Upper lobe of left lung (tissue), 6 donors: Measurements from ENCODE around the gene NCOA1. TPM values are rescaled to one million over a fixed set of nuclear protein-coding genes. Genes with fewer than 3 reads are reported as not detected.
A peak's percentile ranks its signal among the peaks of the same experiment; 100 is the strongest.

Experiments used
- ATAC-seq, 2 donors: fragments of 200-7000 bp; cut with Tn5 transposase; one replicate each; pipeline ENCODE4 v1.9.1; 2022; ENCODE audit warnings: mild to moderate bottlenecking in 2 of 2, moderate library complexity in 2 of 2; ENCODE audit not compliant: low FRiP score in 2 of 2
- DNase-seq, 2 donors: peaks; one replicate each; pipeline ENCODE4 v3.0.0-alpha.2; 2019 to 2020
- H3K27ac ChIP-seq, 4 donors: fragments of 200-600 bp; sonication (generic); one replicate each; pipeline ENCODE4 v1.5.1; 2016 to 2019
- H3K27me3 ChIP-seq, 4 donors: fragments of 200-600 bp; sonication (generic); one replicate each; pipeline ENCODE4 v1.5.1; 2017 to 2019
- H3K36me3 ChIP-seq, 4 donors: fragments of 200-600 bp; sonication (generic); one replicate each; pipeline ENCODE4 v1.5.1; 2016 to 2019
- H3K4me1 ChIP-seq, 4 donors: fragments of 200-600 bp; sonication (generic); one replicate each; pipeline ENCODE4 v1.5.1; 2018 to 2019
- H3K4me3 ChIP-seq, 4 donors: fragments of 200-600 bp; sonication (generic); one replicate each; pipeline ENCODE4 v1.5.1; 2017 to 2019; ENCODE audit warnings: mild to moderate bottlenecking in 2 of 4, moderate library complexity in 1 of 4
- H3K9me3 ChIP-seq, 4 donors: fragments of 200-600 bp; sonication (generic); one replicate each; pipeline ENCODE4 v1.5.1; 2018 to 2019
- EP300 ChIP-seq, 4 donors: sonication (generic); formaldehyde crosslinking; IDR thresholded peaks; one replicate each; pipeline ENCODE4 v1.5.1; 2017; ENCODE audit warnings: antibody characterized with exemption in 4 of 4, control low read depth in 2 of 4
- POLR2A ChIP-seq, 4 donors: fragments of 450-650 bp; IDR thresholded peaks; one replicate each; pipeline ENCODE4 v1.5.1; 2016 to 2017; ENCODE audit warnings: antibody characterized with exemption in 4 of 4, mild to moderate bottlenecking in 2 of 4
- POLR2AphosphoS5 ChIP-seq, 2 donors: sonication (generic); formaldehyde crosslinking; IDR thresholded peaks; one replicate each; pipeline ENCODE4 v1.5.1; 2017; ENCODE audit warnings: antibody characterized with exemption in 2 of 2
- WGBS, 2 donors: methylation state at CpG; one replicate each; pipeline ENCODE4 v1.1.5; 2017 to 2018; 5-methylcytosine and 5-hydroxymethylcytosine counted together
- total RNA-seq, 6 donors: library from RNA; depleted of rRNA in 4 of 6; stranded (reverse); fragments of >200 nt in 4 of 6; gene quantifications; one replicate each; pipeline versions ENCODE4 v1.1.0 to v1.2.1, GENCODE V29; 2016 to 2021
- TF ChIP-seq, protein P1 (sequence below), 6 experiments: fragments of 450-650 bp in 4 of 6; fragments of 200-600 bp in 2 of 6; sonication (generic) in 2 of 6; IDR thresholded peaks; one replicate each; pipeline ENCODE4 v1.5.1; 2016 to 2019; ENCODE audit warnings: antibody characterized with exemption in 6 of 6
- donor health status: DM: no; HTN: no; CAD: no; lungs with moderate emphysema.
- donor health status: DM: no; HTN: yes; CAD: no; lungs with severe emphysema.

The NCOA1 gene
- total RNA-seq, 6 donors from 2014 or later = 38.3 to 68.1 (median 42.5) TPM

- H3K9me3 ChIP-seq = no peaks in the 10 kb centered on the region
- peak overlapping the region; percentile 89 to 97 (median 94) for H3K27ac ChIP-seq
- no peaks in the 10 kb centered on the region for H3K36me3 ChIP-seq
- DNase-seq (peak in 1 of 2 donors; percentile 83), ATAC-seq (peak in 1 of 2 donors; percentile 75)
- peaks cover 25 to 37% (median 30%) of the 10 kb centered on the region in 4 donors for H3K4me1 ChIP-seq
- H3K27me3 ChIP-seq = no peaks in the 10 kb centered on the region
- H3K4me3 ChIP-seq = peak overlapping the region in 3 of 4 donors; percentile 73 to 94 (median 93)
- TF ChIP-seq, protein P1, sequence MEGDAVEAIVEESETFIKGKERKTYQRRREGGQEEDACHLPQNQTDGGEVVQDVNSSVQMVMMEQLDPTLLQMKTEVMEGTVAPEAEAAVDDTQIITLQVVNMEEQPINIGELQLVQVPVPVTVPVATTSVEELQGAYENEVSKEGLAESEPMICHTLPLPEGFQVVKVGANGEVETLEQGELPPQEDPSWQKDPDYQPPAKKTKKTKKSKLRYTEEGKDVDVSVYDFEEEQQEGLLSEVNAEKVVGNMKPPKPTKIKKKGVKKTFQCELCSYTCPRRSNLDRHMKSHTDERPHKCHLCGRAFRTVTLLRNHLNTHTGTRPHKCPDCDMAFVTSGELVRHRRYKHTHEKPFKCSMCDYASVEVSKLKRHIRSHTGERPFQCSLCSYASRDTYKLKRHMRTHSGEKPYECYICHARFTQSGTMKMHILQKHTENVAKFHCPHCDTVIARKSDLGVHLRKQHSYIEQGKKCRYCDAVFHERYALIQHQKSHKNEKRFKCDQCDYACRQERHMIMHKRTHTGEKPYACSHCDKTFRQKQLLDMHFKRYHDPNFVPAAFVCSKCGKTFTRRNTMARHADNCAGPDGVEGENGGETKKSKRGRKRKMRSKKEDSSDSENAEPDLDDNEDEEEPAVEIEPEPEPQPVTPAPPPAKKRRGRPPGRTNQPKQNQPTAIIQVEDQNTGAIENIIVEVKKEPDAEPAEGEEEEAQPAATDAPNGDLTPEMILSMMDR (IDR thresholded peaks at IDR 0.05) = no peak
- TF ChIP-seq EP300 (IDR thresholded peaks at IDR 0.05) = peak in 1 of 4 donors; percentile 17
- TF ChIP-seq POLR2A (IDR thresholded peaks at IDR 0.05) = peak in 1 of 4 donors; percentile 21
- TF ChIP-seq POLR2AphosphoS5 (IDR thresholded peaks at IDR 0.05) = peak in 1 of 2 donors; percentile 35
- 56 to 64% methylated on average over 13 to 14 of the region's 14 CpGs for WGBS, 2 donors
Measured at GRCh38 chr2:24489465-24490180, 1.4 kb upstream of the NCOA1 start.

- H3K36me3 ChIP-seq = no peaks in the 10 kb centered on the region
- TF ChIP-seq, protein P1 (IDR thresholded peaks at IDR 0.05) = no peak
- TF ChIP-seq POLR2AphosphoS5 (IDR thresholded peaks at IDR 0.05) (no peak), POLR2A (IDR thresholded peaks at IDR 0.05) (no peak), EP300 (IDR thresholded peaks at IDR 0.05) (no peak)
- 25 to 33% methylated on average over 12 of the region's 12 CpGs for WGBS, 2 donors
- peaks cover 25 to 39% (median 31%) of the 10 kb centered on the region in 4 donors for H3K4me1 ChIP-seq
- peak overlapping the region; percentile 89 to 97 (median 94) for H3K27ac ChIP-seq
- peak in 1 of 2 donors; percentile 47 for ATAC-seq
- peak overlapping the region in 3 of 4 donors; percentile 73 to 94 (median 93) for H3K4me3 ChIP-seq
- peak in 1 of 2 donors; percentile 51 for DNase-seq
- no peaks in the 10 kb centered on the region for H3K27me3 ChIP-seq
- no peaks in the 10 kb centered on the region for H3K9me3 ChIP-seq
Measured at GRCh38 chr2:24490181-24490689, 819 bp upstream of the NCOA1 start.

DNA sequence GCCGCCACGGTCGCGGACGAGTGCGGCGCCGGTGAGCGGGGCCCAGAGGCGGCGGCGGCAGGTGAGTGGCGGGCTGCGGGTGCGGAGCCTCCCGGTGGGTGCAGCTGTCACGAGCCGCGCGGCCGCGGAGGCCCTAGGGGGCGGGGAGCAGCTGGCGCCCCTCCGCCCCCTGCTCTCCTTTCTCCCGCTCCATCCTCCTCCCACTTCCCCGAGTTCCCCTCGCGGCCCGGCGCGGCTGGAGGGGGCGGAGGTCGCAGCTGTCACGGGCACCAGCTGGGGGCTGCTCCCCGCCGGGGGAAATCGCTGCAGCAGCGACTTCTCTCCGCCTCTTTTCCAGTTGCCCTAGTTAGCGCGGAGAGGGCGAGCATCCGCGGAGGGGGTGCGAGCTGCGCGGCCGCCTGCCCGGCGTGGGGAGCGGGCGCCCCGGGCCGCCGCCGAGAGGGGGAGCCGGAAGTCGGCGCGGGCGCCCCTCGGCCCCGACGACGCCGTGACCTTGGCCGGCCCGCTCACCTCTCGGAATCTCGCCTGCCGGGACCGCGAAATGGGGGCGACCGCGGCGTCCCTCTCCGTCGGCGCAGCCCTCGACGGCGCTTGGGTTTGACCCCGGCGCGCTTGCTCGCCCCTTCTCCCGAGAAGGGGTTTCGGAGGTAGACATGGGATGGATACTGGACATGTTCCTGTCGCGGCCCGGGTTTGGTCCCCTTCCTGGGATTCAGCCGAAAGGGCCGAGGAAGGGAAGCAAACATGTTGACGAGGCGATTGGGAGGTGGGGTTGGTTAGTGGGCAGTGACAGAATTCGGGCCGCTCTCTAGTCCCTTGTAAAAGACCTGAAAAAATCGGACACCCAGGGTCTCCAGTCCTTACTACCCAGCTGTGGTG is 727 bp downstream of the NCOA1 start:
- WGBS, 2 donors = 0% methylated on average over 4 to 36 of the region's 100 CpGs
- DNase-seq = peak; percentile 58 to 93
- H3K27me3 ChIP-seq = no peaks in the 10 kb centered on the region
- TF ChIP-seq POLR2AphosphoS5 (IDR thresholded peaks at IDR 0.05) = peak in 1 of 2 donors; percentile 37
- TF ChIP-seq EP300 (IDR thresholded peaks at IDR 0.05) = no peak
- TF ChIP-seq, protein P1 (IDR thresholded peaks at IDR 0.05) = peak in 1 of 6 experiments; percentile 8
- no peaks in the 10 kb centered on the region for H3K9me3 ChIP-seq
- H3K27ac ChIP-seq = peak overlapping the region; percentile 89 to 97 (median 94)
- peak; percentile 50 to 54 for ATAC-seq
- peaks cover 25 to 44% (median 34%) of the 10 kb centered on the region in 4 donors for H3K4me1 ChIP-seq
- no peaks in the 10 kb centered on the region for H3K36me3 ChIP-seq
- H3K4me3 ChIP-seq = peak overlapping the region; percentile 73 to 94 (median 87)

GRCh38 chr2:24492421-24493279 is 1.6 kb downstream of the NCOA1 start:
- no peaks in the 10 kb centered on the region for H3K9me3 ChIP-seq
- peak overlapping the region; percentile 89 to 97 (median 94) for H3K27ac ChIP-seq
- TF ChIP-seq, protein P1 (IDR thresholded peaks at IDR 0.05) = no peak
- TF ChIP-seq POLR2AphosphoS5 (IDR thresholded peaks at IDR 0.05) (peak in 1 of 2 donors; percentile 6), POLR2A (IDR thresholded peaks at IDR 0.05) (no peak), EP300 (IDR thresholded peaks at IDR 0.05) (no peak)
- ATAC-seq (peak in 1 of 2 donors; percentile 0), DNase-seq (peak in 1 of 2 donors; percentile 43)
- H3K4me1 ChIP-seq = peaks cover 29 to 44% (median 39%) of the 10 kb centered on the region in 4 donors
- 16 to 22% methylated on average over 16 of the region's 16 CpGs for WGBS, 2 donors
- H3K4me3 ChIP-seq = peak overlapping the region; percentile 73 to 94 (median 87)
- no peaks in the 10 kb centered on the region for H3K36me3 ChIP-seq
- H3K27me3 ChIP-seq = no peaks in the 10 kb centered on the region
